ENCODE measurements around the gene LARP1B.

- TF ChIP-seq CTCF (IDR thresholded peaks at IDR 0.05), result no peak
- no peak for TF ChIP-seq ZFX (IDR thresholded peaks at IDR 0.05; ENCODE audit: borderline replicate concordance)
These were observed 94.9 kb downstream of the LARP1B start for GRCh38 chr4:128155874-128156456.

All from 22Rv1 (cell line).